Jurkat, Clone E6-1 (cell line): ENCODE data around the gene MISP.
"Not testable (repeated sequence)": the region's sequence is repeated elsewhere in the genome, so short reads cannot be mapped to it uniquely, and the experiment has no call there.

ENCODE experiments used
- DNase-seq: peaks from one replicate; pipeline ENCODE4 v3.0.0-alpha.2; 2011; ENCODE audit warnings: low read depth, low spot score
- H3K4me3 ChIP-seq: 2 replicates; pipeline ENCODE4 v1.5.1; 2011; ENCODE audit warnings: mild to moderate bottlenecking, low read length, control low read depth, moderate library complexity

The MISP gene

DNA sequence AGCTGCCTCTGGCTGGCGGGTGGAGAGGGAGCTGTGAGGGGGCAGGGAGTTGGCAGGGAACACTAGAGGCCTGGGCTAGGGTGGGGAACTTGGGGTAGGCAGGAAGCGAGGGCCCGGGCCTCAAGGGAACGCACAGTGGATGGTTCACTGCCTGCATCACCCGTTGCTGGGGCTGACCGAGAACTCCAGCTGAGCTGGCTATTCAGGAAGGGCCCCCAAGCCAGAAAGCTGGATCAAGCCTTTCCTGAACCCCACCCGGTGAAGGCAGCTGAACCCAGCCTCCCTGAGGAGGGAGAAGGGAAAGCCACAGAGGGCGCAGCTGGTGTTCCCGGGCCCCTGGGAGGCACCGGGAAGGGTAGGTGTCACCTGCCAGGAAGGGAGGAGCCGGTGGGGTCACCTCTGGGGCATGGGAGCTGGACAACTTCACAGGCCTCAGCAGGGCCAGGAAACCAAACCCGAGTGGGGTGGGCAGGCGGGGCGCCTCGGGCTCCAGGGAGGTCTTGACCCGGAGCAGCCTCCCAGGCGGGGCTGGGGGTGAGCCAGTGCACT is 28.3 kb upstream of the MISP start:
- H3K4me3 ChIP-seq: no peak overlapping the region
- no peak for DNase-seq

DNA sequence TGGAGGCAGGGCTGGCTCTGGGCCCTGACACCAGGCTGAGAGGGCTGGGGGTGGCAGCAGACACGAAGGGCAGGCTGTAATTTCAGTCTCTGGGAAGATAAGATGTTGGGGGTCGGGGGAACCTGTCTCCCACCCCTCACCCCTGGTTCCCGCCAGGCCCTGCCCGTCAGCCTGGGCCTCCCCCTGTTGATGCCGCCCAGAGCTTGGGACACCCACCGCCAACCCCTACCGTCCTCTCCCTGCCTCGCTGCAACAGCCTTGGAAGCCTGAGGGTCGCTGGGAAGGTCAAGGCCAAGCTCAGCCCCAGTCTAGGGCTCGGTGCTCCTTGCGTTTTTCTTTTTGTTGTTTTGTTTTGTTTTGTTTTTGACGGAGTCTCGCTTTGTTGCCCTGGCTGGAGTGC is 27.7 kb upstream of the MISP start:
- H3K4me3 ChIP-seq: no peak overlapping the region
- no peak for DNase-seq

DNA sequence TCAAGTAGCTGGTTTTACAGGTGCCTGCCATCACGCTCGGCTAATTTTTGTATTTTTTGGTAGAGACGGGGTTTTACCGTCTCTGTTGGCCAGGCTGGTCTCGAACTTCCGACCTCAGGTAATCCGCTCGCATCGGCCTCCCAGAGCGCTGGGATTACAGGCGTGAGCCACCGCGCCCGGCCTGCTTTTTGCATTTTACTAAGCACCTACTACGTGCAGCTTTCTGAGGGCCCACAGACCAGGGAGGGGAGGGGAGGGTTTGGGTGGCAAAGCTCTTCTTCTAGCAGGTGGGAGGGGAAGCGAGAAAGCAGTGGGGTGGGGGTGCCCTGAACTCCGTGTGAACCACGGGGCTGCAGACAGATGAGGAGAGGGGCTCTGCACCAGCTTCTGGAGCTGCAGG is 27.2 kb upstream of the MISP start:
- DNase-seq: no peak
- H3K4me3 ChIP-seq: no peak overlapping the region

- H3K4me3 ChIP-seq: no peak overlapping the region
- no peak for DNase-seq
Measured at GRCh38 chr19:725461-726089, 25.3 kb upstream of the MISP start.

DNA sequence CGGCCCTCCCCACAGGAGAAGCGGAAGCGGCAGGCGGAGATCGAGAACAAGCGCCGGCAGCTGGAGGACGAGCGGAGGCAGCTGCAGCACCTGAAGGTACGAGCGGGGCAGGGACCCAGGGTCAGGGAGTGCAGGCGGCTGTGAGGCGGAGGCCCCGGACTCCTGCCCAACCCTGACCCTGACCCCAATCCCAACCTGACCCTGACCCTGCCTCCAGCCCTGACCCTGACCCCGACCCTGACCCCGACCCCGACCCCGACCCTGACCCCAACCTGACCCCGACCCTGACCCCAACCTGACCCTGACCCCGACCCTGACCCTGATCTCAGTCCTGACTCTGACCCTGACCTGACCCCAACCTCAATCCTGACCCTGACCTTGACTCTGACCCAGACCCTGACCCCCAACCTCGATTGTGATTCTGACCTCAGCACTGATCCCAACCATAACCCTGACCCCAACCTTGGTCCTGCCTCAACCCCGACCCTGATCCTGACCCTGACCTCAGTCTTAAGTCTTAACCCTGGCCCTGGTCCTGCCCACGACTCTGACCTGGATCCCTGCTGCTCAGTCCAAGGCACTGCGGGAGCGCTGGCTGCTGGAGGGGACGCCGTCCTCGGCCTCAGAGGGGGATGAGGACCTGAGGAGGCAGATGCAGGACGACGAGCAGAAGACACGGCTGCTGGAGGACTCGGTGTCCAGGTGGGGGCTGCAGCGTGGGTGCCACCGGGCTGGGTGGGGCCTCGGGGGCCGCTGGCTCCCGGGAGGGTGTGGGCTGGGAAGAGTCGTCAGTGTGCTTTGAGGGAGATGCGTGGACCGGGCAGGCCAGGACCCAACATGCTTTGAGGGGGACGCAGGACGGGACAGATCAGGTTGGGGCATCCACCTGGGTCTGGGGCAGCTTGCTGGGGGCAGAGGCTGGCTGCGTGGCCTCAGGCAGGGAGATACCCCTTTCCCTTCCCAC is 23.6 kb upstream of the MISP start:
- DNase-seq: no peak
- H3K4me3 ChIP-seq: no peak overlapping the region

DNA sequence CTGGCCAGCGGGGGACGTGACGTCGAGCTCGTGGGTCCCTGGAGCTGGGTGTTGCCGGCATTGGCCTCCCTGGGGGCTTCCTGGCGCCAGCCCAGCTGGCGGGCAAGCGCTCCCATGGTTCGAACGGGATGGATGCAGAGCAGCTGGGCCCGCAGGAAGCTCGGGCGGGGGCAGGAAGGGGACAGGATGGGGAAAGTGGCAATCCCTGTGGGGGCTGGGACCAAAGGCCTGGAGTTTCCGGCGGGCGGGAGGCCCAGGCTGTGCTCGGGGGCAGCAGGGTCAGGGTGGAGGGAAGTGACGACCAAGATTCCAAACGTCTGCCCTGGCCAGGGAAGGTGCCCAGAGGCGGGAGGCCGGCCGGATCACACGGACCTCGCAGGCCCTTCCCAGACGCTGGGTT is 22.9 kb upstream of the MISP start:
- no peak for DNase-seq

GRCh38 chr19:729564-729963 is 21.3 kb upstream of the MISP start:
- H3K4me3 ChIP-seq, DNase-seq: not testable (repeated sequence)

More for the DNA sequence above, 22.9 kb upstream of the MISP start:
- H3K4me3 ChIP-seq: no peak overlapping the region

DNA sequence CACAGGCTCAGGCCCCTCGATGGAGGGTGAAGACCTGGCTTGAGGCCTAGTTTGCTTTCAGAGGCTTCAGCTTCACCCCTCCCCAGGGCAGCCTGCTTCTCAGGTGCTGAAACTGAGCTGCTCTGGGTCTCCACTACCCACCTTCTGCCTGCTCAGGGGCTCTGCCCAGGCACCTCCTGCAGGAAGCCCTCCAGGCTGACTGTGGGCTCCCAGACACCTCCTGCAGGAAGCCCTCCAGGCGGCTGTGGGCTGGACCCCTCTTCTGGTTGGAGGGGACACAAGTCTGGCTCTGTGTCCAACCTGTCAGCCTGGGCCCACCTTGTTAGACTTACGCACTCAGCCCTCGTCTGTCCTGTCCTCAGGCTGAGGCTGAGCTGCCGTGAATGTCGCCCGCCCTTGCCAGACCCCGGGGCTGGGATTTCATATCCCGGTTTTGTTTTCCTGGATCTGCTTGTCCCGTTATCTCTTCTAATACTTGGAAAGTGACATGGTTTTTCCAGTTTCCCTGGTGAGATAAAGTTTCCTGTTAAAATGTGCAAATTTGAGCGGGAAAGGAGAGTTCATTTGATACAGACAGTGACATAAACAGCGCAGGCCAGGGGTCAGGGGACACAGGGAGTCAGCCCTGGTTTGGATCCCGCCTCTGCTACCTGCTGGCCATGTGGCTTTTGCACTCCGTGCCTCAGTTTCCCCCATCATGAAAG is 20.8 kb upstream of the MISP start:
- DNase-seq: no peak
- no peak overlapping the region for H3K4me3 ChIP-seq

- no peak overlapping the region for H3K4me3 ChIP-seq
- DNase-seq: no peak
Measured at GRCh38 chr19:731000-731399, 19.9 kb upstream of the MISP start.

GRCh38 chr19:732148-733069 is 18.5 kb upstream of the MISP start:
- DNase-seq: no peak
- H3K4me3 ChIP-seq: no peak overlapping the region

DNA sequence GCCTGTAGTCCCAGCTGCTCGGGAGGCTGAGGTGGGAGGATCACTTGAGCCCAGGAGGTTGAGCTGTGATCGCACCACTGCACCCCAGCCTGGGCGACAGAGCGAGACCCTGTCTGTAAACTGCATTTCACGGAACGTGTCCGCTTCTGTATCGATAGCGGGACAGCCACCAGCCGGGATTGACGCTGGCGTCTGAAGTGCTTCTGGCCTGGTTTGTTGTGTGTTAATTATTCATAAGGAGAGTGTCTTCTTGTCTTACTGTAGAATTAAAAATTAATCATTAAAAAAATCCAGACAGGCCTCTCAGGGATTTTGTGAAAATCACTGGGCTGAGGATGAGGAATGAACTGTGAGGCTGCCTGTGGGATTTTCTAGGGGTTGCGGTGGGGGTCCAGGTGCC is 16.2 kb upstream of the MISP start:
- DNase-seq: no peak
- H3K4me3 ChIP-seq: no peak overlapping the region

DNA sequence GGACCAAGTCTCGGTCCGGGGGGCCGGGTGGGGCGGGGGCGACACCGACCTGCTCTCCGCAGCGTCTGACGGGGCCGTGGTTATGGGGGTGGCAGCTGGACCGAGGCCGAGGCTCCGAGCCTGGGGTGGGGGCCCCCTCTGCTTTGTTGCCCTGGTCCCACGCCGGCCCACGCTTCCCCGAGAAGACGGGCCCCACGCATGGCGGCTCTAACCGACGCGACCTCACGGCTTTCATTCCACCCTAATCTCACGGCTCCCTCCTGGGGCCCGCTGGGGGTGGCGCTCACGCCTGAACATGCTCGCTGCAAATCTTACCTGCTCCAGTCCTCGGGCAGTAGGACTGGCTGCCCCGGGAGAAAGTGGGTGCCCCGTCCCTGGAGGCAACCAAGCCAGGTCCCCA is 14.8 kb upstream of the MISP start:
- H3K4me3 ChIP-seq: no peak overlapping the region
- DNase-seq: no peak

GRCh38 chr19:737591-738093 is 13.3 kb upstream of the MISP start:
- DNase-seq: peak; percentile 25
- H3K4me3 ChIP-seq: no peak overlapping the region

DNA sequence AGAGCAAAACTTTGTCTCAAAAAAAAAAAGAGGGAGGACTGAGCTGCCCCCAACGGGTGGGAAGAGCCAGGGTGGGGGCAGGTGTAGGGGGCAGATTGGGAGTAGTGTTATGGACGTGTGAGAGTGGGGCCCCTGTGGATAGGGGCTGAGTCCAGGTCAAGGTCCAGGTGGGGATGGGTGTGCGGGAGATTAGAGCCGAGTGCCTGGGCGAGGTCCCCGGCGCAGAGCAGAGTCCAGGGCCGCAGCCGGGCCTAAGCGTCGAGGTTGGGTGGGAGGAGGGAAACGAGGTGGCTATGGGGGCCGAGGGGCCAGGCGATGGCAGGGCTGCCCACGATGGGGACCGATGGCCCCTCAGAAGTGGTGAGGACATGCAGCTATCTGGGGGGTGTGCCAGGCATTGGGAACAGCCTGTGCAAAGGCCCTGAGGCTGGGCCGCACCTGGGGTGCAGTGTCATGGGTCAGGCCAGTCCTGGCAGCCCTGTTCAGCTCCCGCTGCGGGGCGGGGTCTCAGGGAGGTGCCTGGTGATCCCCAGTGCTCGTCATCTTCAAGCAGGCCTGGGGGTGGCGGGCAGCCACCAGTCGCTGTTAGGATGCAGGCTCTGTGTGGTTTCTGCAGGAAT is 12.3 kb upstream of the MISP start:
- no peak overlapping the region for H3K4me3 ChIP-seq

GRCh38 chr19:739998-740715 is 10.8 kb upstream of the MISP start:
- no peak for DNase-seq
- H3K4me3 ChIP-seq: no peak overlapping the region

More for the DNA sequence above, 12.3 kb upstream of the MISP start:
- no peak for DNase-seq

- not testable (repeated sequence) for H3K4me3 ChIP-seq
Measured at GRCh38 chr19:740816-741505, 10.0 kb upstream of the MISP start.

More at GRCh38 chr19:740816-741505, 10.0 kb upstream of the MISP start:
- DNase-seq: not testable (repeated sequence)
